ENCODE measurements around the gene TST.

TST gene

GRCh38 chr22:37054600-37055365 lies 35.5 kb upstream of the TST start:
- no peak overlapping the region for H3K23ac ChIP-seq (ENCODE audit: low read depth, low read length, poor library complexity)
- no peak overlapping the region for H3K4ac ChIP-seq (ENCODE audit: low read length)
- H3K27me3 ChIP-seq (ENCODE audit: control insufficient read depth in 3 of 3, insufficient read depth in 3 of 3, low read depth in 1 of 3, low read length in 3 of 3), result peaks cover 0 to 4% (median 0%) of the 10 kb centered on the region in 3 experiments
- H4K8ac ChIP-seq (ENCODE audit: low read depth, low read length), result no peak overlapping the region
- H3K4me1 ChIP-seq (ENCODE audit: control insufficient read depth in 2 of 2, insufficient read depth in 1 of 2, low read depth in 1 of 2, low read length in 2 of 2), result peaks cover 6% of the 10 kb centered on the region in 2 donors
- H3K18ac ChIP-seq (ENCODE audit: low read length), result no peak overlapping the region
- peaks cover 30 to 71% of the 10 kb centered on the region in 2 donors for H3K36me3 ChIP-seq (replicated peaks in 1 of 2; ENCODE audit: control insufficient read depth in 2 of 2, insufficient read depth in 2 of 2, low read length in 2 of 2)
- no peak overlapping the region for H2BK12ac ChIP-seq (ENCODE audit: low read length)
- H2AK5ac ChIP-seq (ENCODE audit: low read depth, low read length), result no peak overlapping the region
- DNase-seq (ENCODE audit: low spot score), result no peak
- no peak overlapping the region for H3K14ac ChIP-seq (ENCODE audit: low read length)
- no peak overlapping the region for H2BK5ac ChIP-seq (ENCODE audit: low read length)
- no peak overlapping the region for H2AFZ ChIP-seq (ENCODE audit: low read length)
- no peak overlapping the region for H3K27ac ChIP-seq (replicated peaks; ENCODE audit: low read length)
- no peak overlapping the region for H2BK120ac ChIP-seq (ENCODE audit: low read depth, low read length)
- H3K4me3 ChIP-seq (ENCODE audit: low read length in 2 of 2), result no peak overlapping the region
- H2BK15ac ChIP-seq (ENCODE audit: low read length), result no peak overlapping the region
- no peak overlapping the region for H3K9ac ChIP-seq (ENCODE audit: low read depth, low read length, poor library complexity)
- no CpG with 5 or more reads among the region's 20 CpGs for WGBS, 2 donors (ENCODE audit: extremely low coverage in 2 of 2, insufficient read length in 2 of 2, insufficient replicate concordance in 1 of 2)
- H4K91ac ChIP-seq (ENCODE audit: low read depth, low read length, poor library complexity), result no peak overlapping the region
- no peak overlapping the region for H3K4me2 ChIP-seq (ENCODE audit: insufficient read depth, low read length, poor library complexity, severe bottlenecking)
- no peaks in the 10 kb centered on the region for H3K79me1 ChIP-seq (ENCODE audit: low read depth, low read length)
- H3K9me3 ChIP-seq (replicated peaks in 1 of 2; ENCODE audit: control insufficient read depth in 2 of 2, insufficient read depth in 1 of 2, low read depth in 1 of 2, low read length in 2 of 2), result peaks cover 0 to 2% of the 10 kb centered on the region in 2 donors

GRCh38 chr22:37054056-37054395 lies 34.8 kb upstream of the TST start:
- H3K14ac ChIP-seq (ENCODE audit: low read length), result no peak overlapping the region
- H2AFZ ChIP-seq (ENCODE audit: low read length), result no peak overlapping the region
- H3K27ac ChIP-seq (replicated peaks; ENCODE audit: low read length), result no peak overlapping the region
- no peak overlapping the region for H2AK5ac ChIP-seq (ENCODE audit: low read depth, low read length)
- H3K4me3 ChIP-seq (ENCODE audit: low read length in 2 of 2), result no peak overlapping the region
- H3K18ac ChIP-seq (ENCODE audit: low read length), result no peak overlapping the region
- H3K4ac ChIP-seq (ENCODE audit: low read length), result no peak overlapping the region
- H3K23ac ChIP-seq (ENCODE audit: low read depth, low read length, poor library complexity), result no peak overlapping the region
- H2BK5ac ChIP-seq (ENCODE audit: low read length), result no peak overlapping the region
- no peak overlapping the region for H4K8ac ChIP-seq (ENCODE audit: low read depth, low read length)
- no peak overlapping the region for H2BK12ac ChIP-seq (ENCODE audit: low read length)
- peaks cover 0 to 2% of the 10 kb centered on the region in 2 donors for H3K9me3 ChIP-seq (replicated peaks in 1 of 2; ENCODE audit: control insufficient read depth in 2 of 2, insufficient read depth in 1 of 2, low read depth in 1 of 2, low read length in 2 of 2)
- no peak for DNase-seq (ENCODE audit: low spot score)
- H3K4me1 ChIP-seq (ENCODE audit: control insufficient read depth in 2 of 2, insufficient read depth in 1 of 2, low read depth in 1 of 2, low read length in 2 of 2), result peaks cover 6% of the 10 kb centered on the region in 2 donors
- peak overlapping the region; percentile 10 for H3K9ac ChIP-seq (ENCODE audit: low read depth, low read length, poor library complexity)
- H3K36me3 ChIP-seq (replicated peaks in 1 of 2; ENCODE audit: control insufficient read depth in 2 of 2, insufficient read depth in 2 of 2, low read length in 2 of 2), result peaks cover 25 to 64% of the 10 kb centered on the region in 2 donors
- no peak overlapping the region for H4K91ac ChIP-seq (ENCODE audit: low read depth, low read length, poor library complexity)
- H2BK15ac ChIP-seq (ENCODE audit: low read length), result no peak overlapping the region
- H3K79me1 ChIP-seq (ENCODE audit: low read depth, low read length), result no peaks in the 10 kb centered on the region
- H3K27me3 ChIP-seq (ENCODE audit: control insufficient read depth in 3 of 3, insufficient read depth in 3 of 3, low read depth in 1 of 3, low read length in 3 of 3), result peaks cover 0 to 4% (median 0%) of the 10 kb centered on the region in 3 experiments
- H3K4me2 ChIP-seq (ENCODE audit: insufficient read depth, low read length, poor library complexity, severe bottlenecking), result no peak overlapping the region
- H2BK120ac ChIP-seq (ENCODE audit: low read depth, low read length), result no peak overlapping the region
- no CpG with 5 or more reads among the region's 8 CpGs for WGBS, 2 donors (ENCODE audit: extremely low coverage in 2 of 2, insufficient read length in 2 of 2, insufficient replicate concordance in 1 of 2)

- Histone ChIP-seq H3K4me2 (ENCODE audit: insufficient read depth, low read length, poor library complexity, severe bottlenecking) (no peak overlapping the region), H3K4me3 (ENCODE audit: low read length in 2 of 2) (no peak overlapping the region), H3K79me1 (ENCODE audit: low read depth, low read length) (no peaks in the 10 kb centered on the region), H4K91ac (ENCODE audit: low read depth, low read length, poor library complexity) (no peak overlapping the region), H3K36me3 (replicated peaks in 1 of 2; ENCODE audit: control insufficient read depth in 2 of 2, insufficient read depth in 2 of 2, low read length in 2 of 2) (peaks cover 23 to 58% of the 10 kb centered on the region in 2 donors), H3K18ac (ENCODE audit: low read length) (no peak overlapping the region), H3K23ac (ENCODE audit: low read depth, low read length, poor library complexity) (no peak overlapping the region), H3K9me3 (replicated peaks in 1 of 2; ENCODE audit: control insufficient read depth in 2 of 2, insufficient read depth in 1 of 2, low read depth in 1 of 2, low read length in 2 of 2) (peaks cover 0 to 2% of the 10 kb centered on the region in 2 donors), H2AFZ (ENCODE audit: low read length) (no peak overlapping the region), H3K9ac (ENCODE audit: low read depth, low read length, poor library complexity) (no peak overlapping the region), H4K8ac (ENCODE audit: low read depth, low read length) (no peak overlapping the region), H3K4ac (ENCODE audit: low read length) (no peak overlapping the region), H3K27ac (replicated peaks; ENCODE audit: low read length) (no peak overlapping the region), H3K14ac (ENCODE audit: low read length) (no peak overlapping the region), H2AK5ac (ENCODE audit: low read depth, low read length) (no peak overlapping the region), H2BK15ac (ENCODE audit: low read length) (no peak overlapping the region), H3K27me3 (ENCODE audit: control insufficient read depth in 3 of 3, insufficient read depth in 3 of 3, low read depth in 1 of 3, low read length in 3 of 3) (peaks cover 0 to 4% (median 0%) of the 10 kb centered on the region in 3 experiments), H2BK120ac (ENCODE audit: low read depth, low read length) (no peak overlapping the region), H2BK12ac (ENCODE audit: low read length) (no peak overlapping the region), H2BK5ac (ENCODE audit: low read length) (no peak overlapping the region), H3K4me1 (ENCODE audit: control insufficient read depth in 2 of 2, insufficient read depth in 1 of 2, low read depth in 1 of 2, low read length in 2 of 2) (peaks cover 6% of the 10 kb centered on the region in 2 donors)
- no CpG with 5 or more reads among the region's 16 CpGs for WGBS, 2 donors (ENCODE audit: extremely low coverage in 2 of 2, insufficient read length in 2 of 2, insufficient replicate concordance in 1 of 2)
- no peak for DNase-seq (ENCODE audit: low spot score)
Observed at GRCh38 chr22:37053310-37054055, 34.2 kb upstream of the TST start.

All from neuronal stem cell (in vitro differentiated cells).